ENCODE results near the gene GNLY.

The GNLY gene

GRCh38 chr2:85745619-85746018 lies 51.5 kb downstream of the GNLY start:
- Histone ChIP-seq H3K4me3 (peak overlapping the region in 1 of 2 donors; percentile 2), H3K36me3 (no peaks in the 10 kb centered on the region), H3K27me3 (no peaks in the 10 kb centered on the region), H3K4me1 (peaks cover 13 to 97% (median 81%) of the 10 kb centered on the region in 4 donors), H3K27ac (peak overlapping the region; percentile 96 to 97), H3K9me3 (no peaks in the 10 kb centered on the region)
- no peak for TF ChIP-seq CTCF (IDR thresholded peaks at IDR 0.05)
- intact Hi-C loops (cut with DNase I; ENCODE audit: low total_unique reads), result loop anchor here (10.0 kb wide), 1 partner anchor 49 kb away; no protein-coding TSS in a partner anchor
- no peak for DNase-seq

GRCh38 chr2:85746321-85747004 lies 52.3 kb downstream of the GNLY start:
- intact Hi-C loops (cut with DNase I; ENCODE audit: low total_unique reads), result loop anchor here (10.0 kb wide), 1 partner anchor 48 kb away; no protein-coding TSS in a partner anchor
- H3K4me1 ChIP-seq, result peaks cover 13 to 97% (median 81%) of the 10 kb centered on the region in 4 donors
- H3K27ac ChIP-seq, result peak overlapping the region; percentile 96 to 97

GRCh38 chr2:85747441-85747840 lies 53.3 kb downstream of the GNLY start:
- Histone ChIP-seq H3K27me3 (no peaks in the 10 kb centered on the region), H3K4me1 (peaks cover 13 to 98% (median 81%) of the 10 kb centered on the region in 4 donors), H3K36me3 (no peaks in the 10 kb centered on the region), H3K4me3 (no peak overlapping the region), H3K27ac (peak overlapping the region; percentile 96 to 97), H3K9me3 (no peaks in the 10 kb centered on the region)
- TF ChIP-seq CTCF (IDR thresholded peaks at IDR 0.05), result no peak
- DNase-seq, result no peak
- intact Hi-C loops (cut with DNase I; ENCODE audit: low total_unique reads), result loop anchor here (10.0 kb wide), 1 partner anchor 47 kb away; no protein-coding TSS in a partner anchor

More at GRCh38 chr2:85746321-85747004, 52.3 kb downstream of the GNLY start:
- TF ChIP-seq CTCF (IDR thresholded peaks at IDR 0.05), result no peak
- Histone ChIP-seq H3K36me3 (no peaks in the 10 kb centered on the region), H3K27me3 (no peaks in the 10 kb centered on the region), H3K9me3 (no peaks in the 10 kb centered on the region), H3K4me3 (no peak overlapping the region)
- DNase-seq, result no peak

GRCh38 chr2:85748039-85748734 lies 54.0 kb downstream of the GNLY start:
- DNase-seq, result no peak
- TF ChIP-seq CTCF (IDR thresholded peaks at IDR 0.05), result no peak
- Histone ChIP-seq H3K4me1 (peaks cover 8 to 99% (median 80%) of the 10 kb centered on the region in 4 donors), H3K27ac (peak overlapping the region; percentile 96 to 97), H3K36me3 (no peaks in the 10 kb centered on the region), H3K9me3 (no peaks in the 10 kb centered on the region), H3K4me3 (no peak overlapping the region), H3K27me3 (no peaks in the 10 kb centered on the region)
- intact Hi-C loops (cut with DNase I; ENCODE audit: low total_unique reads), result loop anchor here (10.0 kb wide), 1 partner anchor 47 kb away; no protein-coding TSS in a partner anchor
